Measurements from ENCODE around the gene ROCK2. TPM values are rescaled to one million over a fixed set of nuclear protein-coding genes. Genes with fewer than 3 reads are reported as not detected.

The ROCK2 gene
- total and polyA plus RNA-seq, 10 donors, result 4.0 to 89.6 (median 65.8) TPM

GRCh38 chr2:11377928-11378545 is 33.6 kb upstream of the ROCK2 start:
- H3K36me3 ChIP-seq, result no peaks in the 10 kb centered on the region
- H3K27ac ChIP-seq, result peak overlapping the region in 7 of 8 donors; percentile 39 to 83 (median 77)
- H3K4me1 ChIP-seq, result peaks cover 0 to 64% (median 33%) of the 10 kb centered on the region in 6 donors
- peak in 2 of 3 donors; percentile 57 to 75 for TF ChIP-seq POLR2AphosphoS5 (IDR thresholded peaks at IDR 0.05)
- peak in 1 of 3 donors; percentile 6 for TF ChIP-seq POLR2A (IDR thresholded peaks at IDR 0.05)
- TF ChIP-seq CTCF (IDR thresholded peaks at IDR 0.05 in 8 of 11, conservative IDR thresholded peaks at IDR 0.05 in 3 of 11), result no peak
- 54 to 71% (median 71%) methylated on average over 12 of the region's 12 CpGs for WGBS, 5 donors
- DNase-seq, result no peak
- no peaks in the 10 kb centered on the region for H3K27me3 ChIP-seq (replicated peaks in 1 of 7)
- intact Hi-C loops (cut with DNase I; ENCODE audit: low total_unique reads), result no loop called here
- no peaks in the 10 kb centered on the region for H3K9me3 ChIP-seq
- H3K4me3 ChIP-seq, result no peak overlapping the region

- Histone ChIP-seq H3K9me3 (no peaks in the 10 kb centered on the region), H3K4me1 (peaks cover 0 to 60% (median 30%) of the 10 kb centered on the region in 6 donors), H3K4me3 (no peak overlapping the region), H3K27me3 (replicated peaks in 1 of 7) (no peaks in the 10 kb centered on the region), H3K27ac (peak overlapping the region in 7 of 8 donors; percentile 33 to 83 (median 77)), H3K36me3 (no peaks in the 10 kb centered on the region)
- DNase-seq, result no peak
- TF ChIP-seq POLR2AphosphoS5 (IDR thresholded peaks at IDR 0.05) (no peak), POLR2A (IDR thresholded peaks at IDR 0.05) (no peak), CTCF (IDR thresholded peaks at IDR 0.05 in 8 of 11, conservative IDR thresholded peaks at IDR 0.05 in 3 of 11) (no peak)
- WGBS, 5 donors, result 89 to 95% (median 91%) methylated on average over 7 of the region's 7 CpGs
- intact Hi-C loops (cut with DNase I; ENCODE audit: low total_unique reads), result no loop called here
These were observed 31.6 kb upstream of the ROCK2 start for GRCh38 chr2:11376071-11376470.

- no peak for DNase-seq
- intact Hi-C loops (cut with DNase I; ENCODE audit: low total_unique reads), result no loop called here
- H3K36me3 ChIP-seq, result no peaks in the 10 kb centered on the region
- peak overlapping the region in 7 of 8 donors; percentile 52 to 83 (median 77) for H3K27ac ChIP-seq
- no peaks in the 10 kb centered on the region for H3K9me3 ChIP-seq
- no peaks in the 10 kb centered on the region for H3K27me3 ChIP-seq (replicated peaks in 1 of 7)
- peaks cover 0 to 56% (median 28%) of the 10 kb centered on the region in 6 donors for H3K4me1 ChIP-seq
- no peak for TF ChIP-seq POLR2A (IDR thresholded peaks at IDR 0.05)
- TF ChIP-seq POLR2AphosphoS5 (IDR thresholded peaks at IDR 0.05), result peak; percentile 15 to 40 (median 37)
- 69 to 86% (median 85%) methylated on average over 7 of the region's 7 CpGs for WGBS, 5 donors
- H3K4me3 ChIP-seq, result no peak overlapping the region
These were observed 31.2 kb upstream of the ROCK2 start for GRCh38 chr2:11375689-11376027.

DNA sequence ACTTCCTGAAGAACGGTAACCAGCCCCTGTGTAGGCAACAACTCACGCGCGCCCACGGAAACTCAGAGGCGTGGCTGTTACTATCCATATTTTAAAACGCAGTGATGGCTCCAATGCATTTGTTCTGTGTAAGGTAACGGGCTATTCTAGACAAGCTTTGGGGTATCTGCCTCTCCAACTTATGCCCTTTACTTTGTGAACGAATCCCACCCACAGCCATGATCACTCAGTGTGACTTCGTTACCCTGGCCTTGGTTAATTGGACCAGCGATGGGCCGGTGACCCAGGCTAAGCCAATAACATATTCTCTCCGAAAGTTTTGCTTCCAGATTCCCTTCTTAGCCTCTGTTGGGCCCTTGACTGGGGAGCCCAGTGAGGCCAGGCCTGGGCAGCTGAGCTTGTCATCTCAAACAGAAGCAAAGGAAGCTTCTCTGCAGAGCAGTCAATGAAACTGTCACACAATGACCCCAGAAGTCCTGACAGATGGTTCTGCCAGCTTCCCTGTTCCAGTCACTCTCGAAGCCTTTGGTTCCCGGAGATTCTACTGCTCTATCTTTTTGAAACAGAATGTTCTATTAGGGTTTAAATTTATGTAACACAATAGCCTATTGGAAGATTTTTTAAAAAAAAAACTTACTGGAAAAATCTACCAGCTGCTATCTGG is 30.7 kb upstream of the ROCK2 start:
- no peaks in the 10 kb centered on the region for H3K36me3 ChIP-seq
- DNase-seq, result no peak
- no peaks in the 10 kb centered on the region for H3K27me3 ChIP-seq (replicated peaks in 1 of 7)
- peak overlapping the region in 7 of 8 donors; percentile 52 to 83 (median 77) for H3K27ac ChIP-seq
- H3K4me3 ChIP-seq, result no peak overlapping the region
- no peak for TF ChIP-seq POLR2A (IDR thresholded peaks at IDR 0.05)
- TF ChIP-seq POLR2AphosphoS5 (IDR thresholded peaks at IDR 0.05), result peak in 1 of 3 donors; percentile 40
- no peak for TF ChIP-seq CTCF (IDR thresholded peaks at IDR 0.05 in 8 of 11, conservative IDR thresholded peaks at IDR 0.05 in 3 of 11)
- WGBS, 5 donors, result 74 to 86% (median 83%) methylated on average over 15 of the region's 15 CpGs
- H3K9me3 ChIP-seq, result no peaks in the 10 kb centered on the region
- intact Hi-C loops (cut with DNase I; ENCODE audit: low total_unique reads), result no loop called here
- peaks cover 0 to 55% (median 28%) of the 10 kb centered on the region in 6 donors for H3K4me1 ChIP-seq
